DOHH2 (cell line): Measurements from ENCODE around the gene EXD3.

Source experiments
- H3F3A ChIP-seq: fragments of 200-600 bp; sonication (generic), shearing (Covaris generic); 2 replicates; pipeline ENCODE4 v1.6.0; 2016; ENCODE audit warnings: antibody characterized with exemption, mild to moderate bottlenecking; ENCODE audit not compliant: control insufficient read depth, insufficient read depth
- H3K27ac ChIP-seq: fragments of 200-600 bp; sonication (generic); 2 replicates; pipeline ENCODE4 v1.5.1; 2014; ENCODE audit warnings: low read depth, mild to moderate bottlenecking, low read length, moderate library complexity
- H3K27me3 ChIP-seq: fragments of 200-600 bp; sonication (generic); 2 replicates; pipeline ENCODE4 v1.6.1; 2014; ENCODE audit warnings: mild to moderate bottlenecking, low read length, mixed read lengths; ENCODE audit not compliant: control insufficient read depth
- H3K36me3 ChIP-seq: fragments of 200-600 bp; sonication (generic); 2 replicates; pipeline ENCODE4 v1.6.1; 2014; ENCODE audit warnings: mild to moderate bottlenecking, low read length, moderate library complexity, mixed read lengths; ENCODE audit not compliant: control insufficient read depth
- H3K4me1 ChIP-seq: fragments of 200-600 bp; sonication (generic); 2 replicates; pipeline ENCODE4 v1.6.1; 2014; ENCODE audit warnings: mild to moderate bottlenecking, low read length, mixed read lengths; ENCODE audit not compliant: control insufficient read depth
- H3K4me2 ChIP-seq: fragments of 200-600 bp; sonication (generic); 2 replicates; pipeline ENCODE4 v1.6.0; 2014; ENCODE audit warnings: mild to moderate bottlenecking, low read length, moderate library complexity
- H3K4me3 ChIP-seq: fragments of 200-600 bp; sonication (generic); 2 replicates; pipeline ENCODE4 v1.5.1; 2014; ENCODE audit warnings: mild to moderate bottlenecking, low read length, mixed read lengths
- H3K79me2 ChIP-seq: fragments of 200-600 bp; sonication (generic); 2 replicates; pipeline ENCODE4 v1.6.1; 2014; ENCODE audit warnings: mild to moderate bottlenecking, low read length, mixed read lengths; ENCODE audit not compliant: control insufficient read depth
- H3K9me2 ChIP-seq: fragments of 200-600 bp; sonication (generic); replicated peaks from 2 replicates; pipeline ENCODE4 v1.6.1; 2014; ENCODE audit warnings: mild to moderate bottlenecking, low read length, mixed read lengths; ENCODE audit not compliant: control insufficient read depth
- H3K9me3 ChIP-seq: fragments of 200-600 bp; sonication (generic); 2 replicates; pipeline ENCODE4 v1.6.1; 2014; ENCODE audit warnings: antibody characterized with exemption, low read length, mixed read lengths; ENCODE audit not compliant: control insufficient read depth, insufficient read depth
- H4K20me1 ChIP-seq: fragments of 200-600 bp; sonication (generic); 2 replicates; pipeline ENCODE4 v1.6.0; 2014; ENCODE audit warnings: low read depth, mild to moderate bottlenecking, antibody characterized with exemption, low read length, moderate library complexity; ENCODE audit not compliant: control insufficient read depth, insufficient read depth
- CTCF ChIP-seq: fragments of 200-600 bp; sonication (generic); IDR thresholded peaks from one replicate; pipeline ENCODE4 v1.5.1; 2014; ENCODE audit warnings: antibody characterized with exemption, mild to moderate bottlenecking, low read depth, low read length; ENCODE audit not compliant: poor library complexity, severe bottlenecking
- EZH2phosphoT487 ChIP-seq: fragments of 200-600 bp; sonication (generic); IDR thresholded peaks from 2 replicates; pipeline ENCODE4 v1.6.1; 2017; ENCODE audit warnings: borderline replicate concordance, mild to moderate bottlenecking, antibody characterized with exemption, low read length, moderate library complexity, mixed read lengths

EXD3 gene

GRCh38 chr9:137370865-137371520 lies 52.0 kb downstream of the EXD3 start:
- no peaks in the 10 kb centered on the region for H3K36me3 ChIP-seq
- H3K9me3 ChIP-seq: no peaks in the 10 kb centered on the region; the same call in 1 of the 2 replicates
- no peaks in the 10 kb centered on the region for H3F3A ChIP-seq
- H3K9me2 ChIP-seq: no peaks in the 10 kb centered on the region
- H3K79me2 ChIP-seq: no peaks in the 10 kb centered on the region
- no peak for TF ChIP-seq CTCF
- TF ChIP-seq EZH2phosphoT487: no peak
- H3K27me3 ChIP-seq: no peaks in the 10 kb centered on the region
- H3K27ac ChIP-seq: no peak overlapping the region
- H3K4me2 ChIP-seq: no peak overlapping the region
- H3K4me1 ChIP-seq: no peaks in the 10 kb centered on the region
- no peaks in the 10 kb centered on the region for H4K20me1 ChIP-seq
- no peak overlapping the region for H3K4me3 ChIP-seq

- Histone ChIP-seq H3K9me2 (no peaks in the 10 kb centered on the region), H4K20me1 (no peaks in the 10 kb centered on the region), H3K4me3 (no peak overlapping the region), H3F3A (0 out of 2 replicates have a peak, but pooled peaks cover 3% of the 10 kb centered on the region), H3K36me3 (no peaks in the 10 kb centered on the region), H3K79me2 (no peaks in the 10 kb centered on the region), H3K4me1 (no peaks in the 10 kb centered on the region), H3K27me3 (no peaks in the 10 kb centered on the region), H3K27ac (no peak overlapping the region), H3K9me3 (peaks cover 5% of the 10 kb centered on the region), H3K4me2 (no peak overlapping the region)
- TF ChIP-seq CTCF (no peak), EZH2phosphoT487 (no peak)
These were observed 52.8 kb downstream of the EXD3 start for GRCh38 chr9:137369911-137370764.

- no peak for TF ChIP-seq EZH2phosphoT487
- no peak for TF ChIP-seq CTCF
- H4K20me1 ChIP-seq: no peaks in the 10 kb centered on the region
- no peaks in the 10 kb centered on the region for H3K36me3 ChIP-seq
- 0 out of 2 replicates have a peak, but pooled peaks cover 3% of the 10 kb centered on the region for H3F3A ChIP-seq
- no peaks in the 10 kb centered on the region for H3K4me1 ChIP-seq
- H3K9me2 ChIP-seq: no peaks in the 10 kb centered on the region
- H3K27me3 ChIP-seq: no peaks in the 10 kb centered on the region
- no peak overlapping the region for H3K4me2 ChIP-seq
- no peak overlapping the region for H3K27ac ChIP-seq
- peaks cover 5% of the 10 kb centered on the region; the same call in 1 of the 2 replicates for H3K9me3 ChIP-seq
- H3K79me2 ChIP-seq: no peaks in the 10 kb centered on the region
- H3K4me3 ChIP-seq: no peak overlapping the region
These were observed 53.7 kb downstream of the EXD3 start for GRCh38 chr9:137369061-137369787.
